H1 (cell line): ENCODE results near the gene IL26. TPM values are rescaled to one million over a fixed set of nuclear protein-coding genes. Genes with fewer than 3 reads are reported as not detected.

Experiments used
- CTCF ChIA-PET: fragments of 300-600 bp; sonication (Branson Sonifier 250); formaldehyde crosslinking; loops from one replicate; lab custom pipeline; 2021; ENCODE audit not compliant: partially characterized antibody; lab: Charles Lee
- POLR2A ChIA-PET: fragments of 300-600 bp; sonication (Branson Sonifier 250); formaldehyde crosslinking; loops from one replicate; lab custom pipeline; 2021; ENCODE audit warnings: inconsistent platforms; ENCODE audit not compliant: partially characterized antibody; lab: Charles Lee
- DNase-seq, 2 experiments: peaks; one replicate each; pipeline versions ENCODE4 v3.0.0 to v3.0.0-alpha.2; 2010 to 2022; ENCODE audit warnings: low spot score in 2 of 2, low read depth in 1 of 2, mixed read lengths in 1 of 2
- FAIRE-seq: peaks from 2 replicates; lab custom pipeline; 2011; peaks lifted over from hg19 to GRCh38; lab: Jason Lieb, UNC
- H2AFZ ChIP-seq: 2 replicates; pipeline ENCODE4 v1.8.1; 2012; ENCODE audit warnings: low read length, inconsistent platforms
- H2AK5ac ChIP-seq: 2 replicates; pipeline ENCODE4 v1.6.1; 2013; ENCODE audit warnings: low read depth, low read length
- H2BK120ac ChIP-seq: replicated peaks from 2 replicates; pipeline ENCODE3; 2013; ENCODE audit warnings: low read depth, low read length, inconsistent platforms
- H2BK12ac ChIP-seq: 2 replicates; pipeline ENCODE4 v1.6.1; 2013; ENCODE audit warnings: low read depth, low read length
- H2BK15ac ChIP-seq: 2 replicates; pipeline ENCODE4 v1.6.1; 2013; ENCODE audit warnings: low read length
- H2BK20ac ChIP-seq: 2 replicates; pipeline ENCODE4 v1.6.1; 2013; ENCODE audit warnings: low read length
- H2BK5ac ChIP-seq: 2 replicates; pipeline ENCODE4 v1.6.1; 2013; ENCODE audit warnings: low read depth, low read length
- H3K14ac ChIP-seq: 2 replicates; pipeline ENCODE4 v1.6.1; 2013; ENCODE audit warnings: inconsistent platforms; ENCODE audit not compliant: insufficient read length
- H3K18ac ChIP-seq: 2 replicates; pipeline ENCODE4 v1.6.1; 2013; ENCODE audit warnings: low read length; ENCODE audit errors: extremely low read depth
- H3K23ac ChIP-seq: 2 replicates; pipeline ENCODE4 v1.6.1; 2013; ENCODE audit warnings: inconsistent platforms; ENCODE audit not compliant: insufficient read length
- H3K23me2 ChIP-seq: 2 replicates; pipeline ENCODE4 v1.6.1; 2013; ENCODE audit warnings: low read depth, low read length
- H3K27ac ChIP-seq: 2 replicates; pipeline ENCODE4 v1.6.1; 2011; ENCODE audit warnings: low read depth, low read length, inconsistent platforms
- H3K27me3 ChIP-seq, 4 experiments: replicated peaks in 1 of 4; 1 replicate in 1 of 4; 2 replicates in 3 of 4; pipeline versions ENCODE4 v1.6.1 to v1.8.1; 2011 to 2013; ENCODE audit warnings: low read length in 3 of 4, mild to moderate bottlenecking in 3 of 4, inconsistent platforms in 2 of 4, mixed read lengths in 2 of 4, moderate library complexity in 1 of 4; ENCODE audit not compliant: control insufficient read depth in 3 of 4, insufficient read depth in 3 of 4; ENCODE audit errors: extremely low read depth in 1 of 4
- H3K36me3 ChIP-seq, 4 experiments: 2 replicates each; pipeline versions ENCODE4 v1.6.1 to v1.8.1; 2011 to 2013; ENCODE audit warnings: mild to moderate bottlenecking in 4 of 4, low read length in 3 of 4, moderate library complexity in 2 of 4, control low read depth in 1 of 4, inconsistent platforms in 1 of 4; ENCODE audit not compliant: insufficient read depth in 4 of 4, control insufficient read depth in 2 of 4
- H3K4ac ChIP-seq: replicated peaks from 2 replicates; pipeline ENCODE3; 2013; ENCODE audit warnings: low read length, low read depth, mixed read lengths, inconsistent platforms; ENCODE audit not compliant: insufficient read length
- H3K4me1 ChIP-seq, 4 experiments: replicated peaks in 1 of 4; 1 replicate in 1 of 4; 2 replicates in 3 of 4; pipeline versions ENCODE4 v1.6.1 to v1.8.1; 2011 to 2013; ENCODE audit warnings: low read length in 3 of 4, inconsistent platforms in 2 of 4, mixed read lengths in 1 of 4; ENCODE audit not compliant: insufficient read depth in 4 of 4, control insufficient read depth in 3 of 4
- H3K4me2 ChIP-seq, 2 experiments: 2 replicates each; pipeline versions ENCODE4 v1.6.1 to v1.8.1; 2011 to 2013; ENCODE audit warnings: low read depth in 2 of 2, low read length in 2 of 2, control low read depth in 1 of 2, inconsistent platforms in 1 of 2, mild to moderate bottlenecking in 1 of 2; ENCODE audit not compliant: insufficient read depth in 1 of 2
- H3K4me3 ChIP-seq, 4 experiments: fragments of 200-600, 300-600 bp in 1 of 4; sonication (generic), shearing (Covaris generic), sonication (Bioruptor Twin) in 1 of 4; 2 replicates each; pipeline versions ENCODE4 v1.5.1 to v1.8.1; 2011 to 2016; ENCODE audit warnings: low read length in 4 of 4, low read depth in 3 of 4, control low read depth in 2 of 4, inconsistent platforms in 2 of 4, mild to moderate bottlenecking in 2 of 4, mixed read lengths in 1 of 4, moderate library complexity in 1 of 4; ENCODE audit not compliant: insufficient read depth in 2 of 4; ENCODE audit errors: extremely low read depth in 1 of 4
- H3K56ac ChIP-seq: replicated peaks from 2 replicates; pipeline ENCODE3; 2013; ENCODE audit warnings: low read depth, mild to moderate bottlenecking, mixed read lengths, low read length, inconsistent platforms; ENCODE audit not compliant: insufficient read length
- H3K79me1 ChIP-seq: 2 replicates; pipeline ENCODE4 v1.6.1; 2013; ENCODE audit warnings: low read depth, low read length, control low read depth
- H3K79me2 ChIP-seq, 2 experiments: 2 replicates each; pipeline versions ENCODE4 v1.6.1 to v1.8.1; 2012 to 2013; ENCODE audit warnings: low read length in 2 of 2, mild to moderate bottlenecking in 2 of 2, inconsistent platforms in 1 of 2; ENCODE audit not compliant: insufficient read depth in 2 of 2, control insufficient read depth in 1 of 2
- H3K9ac ChIP-seq, 4 experiments: replicated peaks in 1 of 4; 1 replicate in 1 of 4; 2 replicates in 3 of 4; pipeline versions ENCODE4 v1.6.1 to v1.8.1; 2011 to 2013; ENCODE audit warnings: low read depth in 3 of 4, low read length in 3 of 4, control low read depth in 2 of 4, mild to moderate bottlenecking in 2 of 4, moderate library complexity in 2 of 4, inconsistent platforms in 1 of 4; ENCODE audit errors: extremely low read depth in 1 of 4
- H3K9me3 ChIP-seq, 2 experiments: 2 replicates each; pipeline versions ENCODE4 v1.6.1 to v1.8.1; 2012 to 2013; ENCODE audit warnings: mild to moderate bottlenecking in 2 of 2, moderate library complexity in 2 of 2, control low read depth in 1 of 2, inconsistent platforms in 1 of 2, low read depth in 1 of 2, low read length in 1 of 2, mixed read lengths in 1 of 2; ENCODE audit not compliant: insufficient read depth in 2 of 2
- H4K20me1 ChIP-seq, 2 experiments: replicated peaks in 1 of 2; 2 replicates each; pipeline versions ENCODE3 to v1.8.1; 2011 to 2013; ENCODE audit warnings: inconsistent platforms in 2 of 2, low read length in 2 of 2, mild to moderate bottlenecking in 1 of 2; ENCODE audit not compliant: insufficient read depth in 2 of 2, control insufficient read depth in 1 of 2
- H4K5ac ChIP-seq: 2 replicates; pipeline ENCODE4 v1.6.1; 2013; ENCODE audit warnings: low read length, low read depth, mixed read lengths, inconsistent platforms; ENCODE audit not compliant: insufficient read length
- H4K8ac ChIP-seq: 2 replicates; pipeline ENCODE4 v1.8.0; 2013; ENCODE audit warnings: mild to moderate bottlenecking, moderate library complexity, low read length, inconsistent platforms; ENCODE audit not compliant: insufficient read depth; ENCODE audit errors: extremely low read depth
- H4K91ac ChIP-seq: replicated peaks from 2 replicates; pipeline ENCODE3; 2013; ENCODE audit warnings: low read length, mixed read lengths, inconsistent platforms; ENCODE audit not compliant: insufficient read length
- ASH2L ChIP-seq: fragments of 200-600, 300-600 bp; sonication (generic); IDR thresholded peaks from one replicate; pipeline ENCODE4 v1.7.1; 2017; ENCODE audit warnings: low read length
- CHD1 ChIP-seq: IDR thresholded peaks from 2 replicates; pipeline ENCODE4 v1.6.1; 2012; ENCODE audit warnings: low read depth, low read length, improper control_type of control experiment
- E2F6 ChIP-seq: IDR thresholded peaks from 2 replicates; pipeline ENCODE4 v1.6.1; 2012; ENCODE audit warnings: inconsistent platforms
- GABPA ChIP-seq: IDR thresholded peaks from 2 replicates; pipeline ENCODE4 v1.6.1; 2011; ENCODE audit warnings: mild to moderate bottlenecking, low read length, moderate library complexity, borderline replicate concordance; ENCODE audit not compliant: insufficient read depth
- KDM4A ChIP-seq: IDR thresholded peaks from one replicate; pipeline ENCODE4 v1.7.1; 2012; ENCODE audit warnings: low read depth, mild to moderate bottlenecking, moderate library complexity, low read length, inconsistent platforms; ENCODE audit not compliant: severe bottlenecking
- NANOG ChIP-seq: IDR thresholded peaks from 2 replicates; pipeline ENCODE4 v1.6.1; 2011; ENCODE audit warnings: low read length, low read depth, mild to moderate bottlenecking, inconsistent platforms; ENCODE audit not compliant: insufficient read depth, poor library complexity, severe bottlenecking
- RXRA ChIP-seq: IDR thresholded peaks from 2 replicates; pipeline ENCODE4 v1.6.1; 2011; ENCODE audit warnings: low read depth, mild to moderate bottlenecking, low read length, moderate library complexity; ENCODE audit not compliant: insufficient read depth
- SIX5 ChIP-seq: IDR thresholded peaks from 2 replicates; pipeline ENCODE4 v1.6.1; 2011; ENCODE audit warnings: mild to moderate bottlenecking, low read depth, low read length
- SRF ChIP-seq: IDR thresholded peaks from 2 replicates; pipeline ENCODE4 v1.6.1; 2011; ENCODE audit warnings: mild to moderate bottlenecking, low read depth, low read length, moderate library complexity
- WGBS, 2 experiments: shearing (Covaris generic) in 1 of 2; methylation state at CpG; one replicate each; pipeline versions ENCODE4 v1.1.6 to v1.1.7; 2013 to 2015; ENCODE audit warnings: low lambda C conversion rate in 2 of 2, mixed read lengths in 2 of 2, inconsistent platforms in 1 of 2, low coverage in 1 of 2, missing lambda C conversion rate in 1 of 2; ENCODE audit not compliant: insufficient replicate concordance in 2 of 2, insufficient coverage in 1 of 2, insufficient read length in 1 of 2; ENCODE audit errors: extremely low coverage in 1 of 2, missing lambda C conversion rate in 1 of 2; 5-methylcytosine and 5-hydroxymethylcytosine counted together
- polyA plus RNA-seq, 7 experiments: library from polyadenylated mRNA; depleted of rRNA in 3 of 7; stranded (reverse) in 5 of 7; unstranded in 2 of 7; fragments of >200 nt in 5 of 7; fragments of 200-250 nt in 2 of 7; gene quantifications; 1 replicate in 5 of 7; 2 replicates in 1 of 7; 4 replicates in 1 of 7; pipeline versions ENCODE4 v1.2.1 to v1.2.3, GENCODE V29; 2011 to 2013; ENCODE audit warnings: missing spikeins in 2 of 7, mixed read lengths in 2 of 7
- total RNA-seq: library from RNA; stranded (reverse); fragmentation: NEBNext Ultra II Directional; extraction: Animal tissue kit (Norgen Biotek cat#: 25700); gene quantifications from 2 replicates; pipeline ENCODE4 v1.2.1, GENCODE V29; 2021
- TF ChIP-seq, protein P1 (sequence below): IDR thresholded peaks from 2 replicates; pipeline ENCODE4 v1.6.1; 2012; ENCODE audit warnings: low read length, inconsistent platforms

Gene IL26
- total and polyA plus RNA-seq, 2 of the 8 experiments (the other 6 are each of a cell fraction or from before 2014, with no cell fraction given), result not detected

DNA sequence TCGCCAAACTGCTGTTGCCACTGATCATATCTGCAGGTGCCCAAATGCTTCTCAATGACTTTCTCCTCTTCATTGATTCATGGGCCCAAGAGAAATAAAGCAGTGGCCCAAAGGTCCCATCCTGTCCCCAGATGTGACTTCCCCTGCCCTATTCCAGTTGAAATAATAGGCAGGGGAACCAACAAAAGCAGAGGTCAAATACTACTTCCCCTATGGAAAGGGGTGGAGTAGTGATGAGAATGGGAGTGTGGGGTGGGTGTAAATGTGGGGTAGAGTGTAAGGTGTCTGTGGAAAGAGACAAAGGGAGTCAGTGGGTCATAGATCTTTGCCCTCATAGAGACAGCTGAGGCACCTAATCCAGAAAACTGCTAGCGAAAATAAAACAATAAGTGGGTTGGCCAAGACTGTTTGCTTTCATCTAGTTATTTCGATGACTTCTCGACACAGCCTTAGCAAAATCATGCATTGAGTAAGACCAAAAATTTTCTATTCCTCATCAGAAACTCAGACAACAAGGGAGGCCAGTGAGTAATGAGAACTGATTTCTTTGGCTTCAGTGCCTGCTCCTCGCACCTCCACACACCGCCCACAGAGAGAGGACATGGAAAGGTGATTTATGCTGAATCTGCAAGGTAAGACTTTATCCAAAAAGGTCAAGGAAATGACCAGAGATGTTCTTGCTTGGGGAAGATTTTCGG is 38.7 kb upstream of the IL26 start:
- no peaks in the 10 kb centered on the region for H3K27me3 ChIP-seq
- no peaks in the 10 kb centered on the region for H3K36me3 ChIP-seq
- no peaks in the 10 kb centered on the region for H3K79me1 ChIP-seq
- H3K9ac ChIP-seq, result no peak overlapping the region
- no peak overlapping the region for H3K4me3 ChIP-seq
- FAIRE-seq (no peak), DNase-seq (no peak)
- no peaks in the 10 kb centered on the region for H3K9me3 ChIP-seq
- H2BK5ac ChIP-seq, result no peak overlapping the region
- no peak overlapping the region for H2AFZ ChIP-seq
- no peak overlapping the region for H3K4ac ChIP-seq
- no peak overlapping the region for H3K56ac ChIP-seq
- no peak overlapping the region for H2BK12ac ChIP-seq
- no peak overlapping the region for H3K14ac ChIP-seq
- H3K4me1 ChIP-seq, result 0 out of 7 replicates have a peak, but pooled peaks cover 0 to 3% (median 0%) of the 10 kb centered on the region in 4 experiments
- H2BK20ac ChIP-seq, result no peak overlapping the region
- no peaks in the 10 kb centered on the region for H4K20me1 ChIP-seq
- H4K8ac ChIP-seq, result no peak overlapping the region
- H2BK15ac ChIP-seq, result no peak overlapping the region
- H3K18ac ChIP-seq, result no peak overlapping the region
- H2AK5ac ChIP-seq, result no peak overlapping the region
- H3K4me2 ChIP-seq, result no peak overlapping the region
- WGBS, 2 experiments, result 87% methylated on average over 7 of the region's 7 CpGs; no CpG with 5 or more reads in 1 of the 2 experiments
- no peak overlapping the region for H4K91ac ChIP-seq
- no peaks in the 10 kb centered on the region for H3K79me2 ChIP-seq
- H2BK120ac ChIP-seq, result no peak overlapping the region
- H3K23me2 ChIP-seq, result no peaks in the 10 kb centered on the region
- ChIA-PET POLR2A (no interaction called here), CTCF (no interaction called here)
- H3K23ac ChIP-seq, result no peak overlapping the region
- no peak overlapping the region for H3K27ac ChIP-seq
- H4K5ac ChIP-seq, result no peak overlapping the region
- TF ChIP-seq NANOG, result no peak
- TF ChIP-seq GABPA, result no peak
- TF ChIP-seq KDM4A, result no peak
- TF ChIP-seq, protein P1, sequence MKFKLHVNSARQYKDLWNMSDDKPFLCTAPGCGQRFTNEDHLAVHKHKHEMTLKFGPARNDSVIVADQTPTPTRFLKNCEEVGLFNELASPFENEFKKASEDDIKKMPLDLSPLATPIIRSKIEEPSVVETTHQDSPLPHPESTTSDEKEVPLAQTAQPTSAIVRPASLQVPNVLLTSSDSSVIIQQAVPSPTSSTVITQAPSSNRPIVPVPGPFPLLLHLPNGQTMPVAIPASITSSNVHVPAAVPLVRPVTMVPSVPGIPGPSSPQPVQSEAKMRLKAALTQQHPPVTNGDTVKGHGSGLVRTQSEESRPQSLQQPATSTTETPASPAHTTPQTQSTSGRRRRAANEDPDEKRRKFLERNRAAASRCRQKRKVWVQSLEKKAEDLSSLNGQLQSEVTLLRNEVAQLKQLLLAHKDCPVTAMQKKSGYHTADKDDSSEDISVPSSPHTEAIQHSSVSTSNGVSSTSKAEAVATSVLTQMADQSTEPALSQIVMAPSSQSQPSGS, result no peak
- no peak for TF ChIP-seq SRF
- TF ChIP-seq SIX5, result no peak
- no peak for TF ChIP-seq RXRA
- TF ChIP-seq E2F6, result no peak
- TF ChIP-seq CHD1, result no peak
- no peak for TF ChIP-seq ASH2L
